HTERT RPE-1 (cell line): ENCODE data around the gene FUBP3.

Source experiments
- in situ Hi-C: fragments of 300-500 bp; cut with MboI; formaldehyde crosslinking; loops from 4 replicates; pipeline ENCODE4 v1.14.3; 2020; ENCODE audit warnings: low sequenced_read_pairs

The FUBP3 gene

DNA sequence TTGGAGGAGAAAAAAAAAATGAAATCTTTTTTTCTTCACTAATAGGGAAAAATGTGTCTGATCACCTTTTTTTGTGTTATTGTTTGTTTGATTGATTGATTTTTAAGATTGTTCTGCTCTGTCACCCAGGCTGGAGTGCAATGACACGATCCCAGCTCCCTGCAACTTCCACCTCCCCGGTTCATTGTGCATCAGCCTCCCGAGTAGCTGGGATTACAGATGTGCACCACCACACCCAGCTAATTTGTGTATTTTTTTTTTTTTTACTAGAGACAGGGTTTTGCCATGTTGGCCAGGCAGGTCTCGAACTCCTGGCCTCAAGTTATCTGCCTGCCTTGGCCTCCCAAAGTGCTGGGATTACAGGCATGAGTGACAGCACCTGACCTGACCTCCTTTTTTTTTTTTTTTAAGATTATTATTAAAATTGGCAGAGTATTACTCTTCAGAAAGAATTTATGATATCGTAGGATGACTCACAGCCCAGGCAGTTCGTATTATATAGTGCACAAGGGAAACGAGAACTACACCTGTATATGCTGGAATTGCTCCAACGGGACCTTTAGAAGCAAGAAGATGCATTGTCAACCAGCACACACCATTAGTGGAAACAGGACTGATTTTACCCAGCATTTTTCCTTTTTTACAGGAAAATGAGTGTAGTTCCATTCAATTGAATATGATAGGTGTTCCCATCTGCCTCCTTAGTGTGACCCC, 27.7 kb downstream of the FUBP3 start:
- in situ Hi-C loops, result no loop called here

DNA sequence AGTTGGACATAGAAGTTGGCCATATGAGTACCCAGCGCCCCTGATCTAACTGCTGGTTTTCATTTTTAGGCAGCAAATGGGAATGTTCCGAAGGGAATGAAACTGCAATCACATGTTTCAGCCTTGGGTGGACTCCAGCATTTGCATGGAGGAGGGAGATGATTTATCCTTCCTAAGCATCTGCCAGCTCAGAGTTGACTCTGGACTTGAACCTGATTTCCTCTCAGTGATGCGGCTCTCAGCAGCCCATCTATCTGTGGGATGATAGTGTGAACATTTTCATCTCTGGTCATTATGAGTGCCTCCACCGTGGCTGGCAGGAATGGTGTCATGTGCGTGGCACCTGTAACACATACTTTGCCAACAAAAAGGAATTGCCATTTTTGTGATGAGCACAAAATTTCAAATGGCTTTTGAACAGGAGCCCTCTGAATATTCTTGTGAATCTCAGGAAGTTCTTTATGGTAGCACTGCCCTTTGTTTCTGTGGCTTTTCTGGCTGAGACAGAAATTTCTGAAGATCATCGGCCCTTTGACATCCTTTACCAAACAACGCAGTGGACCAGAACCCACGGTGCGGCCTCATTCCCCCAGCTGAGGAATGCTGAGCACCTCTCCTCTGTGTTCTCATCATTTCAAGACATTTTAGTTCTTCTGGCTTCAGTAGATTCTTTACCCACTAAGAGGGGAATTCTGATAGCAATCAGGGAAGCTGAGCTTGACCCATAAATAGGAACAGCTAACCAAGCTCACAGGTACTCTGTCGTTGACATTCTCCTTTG, 28.5 kb downstream of the FUBP3 start:
- in situ Hi-C loops, result no loop called here

DNA sequence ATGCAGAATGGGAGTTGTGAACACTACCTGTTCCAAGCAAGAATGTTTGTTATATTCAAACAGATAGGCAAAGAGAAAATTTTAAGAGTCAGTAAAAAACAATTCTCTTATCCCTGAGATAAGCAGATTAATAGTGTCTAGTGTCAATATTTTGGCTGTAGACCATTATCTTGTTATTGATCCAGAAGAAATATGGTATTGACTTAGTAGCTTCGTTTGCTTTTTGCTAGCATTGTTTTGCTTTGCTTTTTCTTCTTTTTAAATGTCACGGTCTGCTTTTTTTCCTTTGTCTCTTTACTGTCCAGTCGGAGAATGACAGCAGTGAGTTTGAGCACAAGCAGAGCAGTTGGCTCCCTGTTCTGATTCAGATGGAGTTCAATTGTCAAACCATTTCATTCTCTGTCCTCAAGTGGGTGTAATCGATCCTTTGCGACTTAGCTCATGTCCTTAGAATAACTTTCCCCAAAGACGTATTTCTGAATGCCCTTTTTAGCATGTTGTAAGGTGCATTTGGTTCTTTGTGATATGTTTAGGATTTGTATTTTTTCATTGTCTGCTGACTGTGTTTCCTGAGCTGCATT, 29.3 kb downstream of the FUBP3 start:
- in situ Hi-C loops, result no loop called here

DNA sequence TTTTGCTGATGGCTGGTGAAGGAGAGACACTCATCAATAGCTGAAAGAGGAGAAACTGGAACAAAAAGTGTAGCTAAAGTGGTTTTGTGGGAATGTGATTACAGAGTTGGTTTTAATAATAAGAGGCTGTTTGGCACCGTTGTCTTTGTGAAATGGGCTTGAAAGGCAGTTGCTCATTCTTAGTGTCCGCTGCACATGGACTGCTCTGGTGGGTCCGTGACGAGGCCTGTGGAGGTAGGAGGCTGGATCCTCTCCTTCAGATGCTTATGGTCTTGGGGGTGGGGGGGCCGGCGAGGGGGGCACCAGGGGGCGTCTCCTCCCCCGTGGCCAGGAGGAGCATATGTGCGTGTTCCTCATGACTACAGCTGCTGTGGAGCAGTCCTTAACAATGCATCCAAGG, 29.8 kb downstream of the FUBP3 start:
- in situ Hi-C loops, result no loop called here

DNA sequence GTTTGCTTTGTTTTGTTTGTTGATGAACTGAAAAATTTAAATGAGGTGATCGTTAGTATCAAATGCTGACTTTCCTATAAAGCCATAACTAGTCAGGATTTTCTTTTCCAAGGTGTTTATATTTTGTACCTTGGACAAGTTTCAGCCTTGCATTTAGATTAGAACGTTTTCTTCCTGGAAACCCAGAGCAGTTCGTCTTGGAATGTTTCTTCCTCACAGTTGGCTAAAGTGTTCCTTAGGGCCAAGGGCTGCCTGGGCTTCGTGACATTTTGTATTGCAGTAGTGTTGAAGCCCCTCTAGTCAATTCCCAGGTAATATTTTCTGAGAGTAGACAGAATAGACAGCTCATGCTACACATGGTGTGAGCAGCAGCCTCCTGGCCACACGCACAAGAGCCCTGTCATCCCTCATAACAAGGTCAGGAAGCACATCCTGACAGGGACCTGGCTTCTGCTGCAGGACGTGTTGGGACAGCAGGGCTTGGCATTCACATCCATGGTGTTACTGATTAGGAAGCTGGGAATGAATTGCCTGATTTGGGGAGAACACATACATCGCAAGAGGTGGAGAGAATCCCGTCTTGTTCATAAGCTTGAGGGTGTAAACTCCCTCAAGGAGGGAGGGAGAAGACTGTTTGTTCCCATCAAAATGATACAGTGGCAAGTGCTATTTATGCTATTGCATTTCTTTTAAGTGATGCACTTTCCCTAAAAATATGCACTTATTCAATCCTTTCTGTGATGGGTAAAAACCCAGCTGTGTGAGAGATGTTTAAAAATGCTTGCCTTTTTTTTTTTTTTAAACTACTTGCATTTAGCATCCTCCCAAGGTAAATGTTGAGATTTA, 31.7 kb downstream of the FUBP3 start:
- in situ Hi-C loops, result no loop called here

DNA sequence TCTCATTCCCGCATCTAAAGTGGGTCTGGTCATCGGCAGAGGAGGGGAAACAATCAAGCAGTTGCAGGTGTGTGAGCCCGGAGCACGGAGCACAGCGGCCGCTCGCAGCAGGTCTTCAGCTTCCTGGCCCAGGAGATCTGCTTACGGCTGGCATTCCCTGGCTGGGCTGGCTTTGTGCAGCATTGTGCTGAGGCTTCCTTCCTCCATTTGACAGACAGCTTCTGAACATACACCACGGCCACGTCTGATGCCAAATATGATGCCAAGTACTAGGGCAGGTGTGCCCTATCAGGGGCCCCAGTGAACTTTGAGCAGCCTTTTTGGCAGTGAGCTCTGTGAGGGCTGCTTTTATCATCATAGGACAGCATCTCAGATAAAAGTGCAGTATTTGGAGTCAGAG, 37.1 kb downstream of the FUBP3 start:
- in situ Hi-C loops, result no loop called here

DNA sequence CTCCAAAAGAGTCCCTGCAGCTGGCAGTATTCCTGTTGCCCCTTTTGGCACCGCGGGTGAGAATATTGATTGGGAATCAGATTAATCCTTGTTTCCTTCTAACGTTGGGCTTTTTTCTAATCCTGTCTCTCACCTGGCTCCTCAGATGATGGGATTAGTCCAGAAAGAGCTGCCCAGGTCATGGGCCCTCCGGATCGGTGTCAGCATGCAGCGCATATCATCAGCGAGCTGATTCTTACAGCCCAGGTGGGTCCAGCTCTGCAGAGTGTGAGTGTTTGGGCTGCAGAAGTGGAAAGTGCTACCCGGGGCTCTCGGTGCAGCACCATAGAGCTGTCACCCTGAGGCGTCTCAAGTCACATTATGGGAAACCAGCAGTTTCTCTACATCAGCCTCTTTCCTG, 44.1 kb downstream of the FUBP3 start:
- in situ Hi-C loops, result no loop called here

DNA sequence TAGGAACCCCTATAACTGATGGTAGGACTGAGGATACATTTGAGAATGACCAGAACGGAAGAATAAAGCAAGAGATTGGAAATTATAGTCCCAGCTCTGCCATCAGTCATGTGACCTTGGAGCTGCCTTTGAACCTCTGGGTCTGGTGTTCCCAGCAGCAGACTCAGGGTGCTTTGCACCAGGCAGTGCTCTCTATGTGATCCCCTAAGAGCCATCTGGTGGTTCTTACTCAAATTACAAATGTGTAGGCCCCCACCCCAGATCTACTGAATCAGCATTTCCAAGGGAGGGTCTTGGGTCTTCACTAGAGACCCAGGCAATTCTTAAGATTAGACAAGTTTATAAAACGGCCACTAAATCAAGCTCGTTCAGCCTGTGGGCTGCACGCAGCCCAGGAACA, 44.8 kb downstream of the FUBP3 start:
- in situ Hi-C loops, result no loop called here

DNA sequence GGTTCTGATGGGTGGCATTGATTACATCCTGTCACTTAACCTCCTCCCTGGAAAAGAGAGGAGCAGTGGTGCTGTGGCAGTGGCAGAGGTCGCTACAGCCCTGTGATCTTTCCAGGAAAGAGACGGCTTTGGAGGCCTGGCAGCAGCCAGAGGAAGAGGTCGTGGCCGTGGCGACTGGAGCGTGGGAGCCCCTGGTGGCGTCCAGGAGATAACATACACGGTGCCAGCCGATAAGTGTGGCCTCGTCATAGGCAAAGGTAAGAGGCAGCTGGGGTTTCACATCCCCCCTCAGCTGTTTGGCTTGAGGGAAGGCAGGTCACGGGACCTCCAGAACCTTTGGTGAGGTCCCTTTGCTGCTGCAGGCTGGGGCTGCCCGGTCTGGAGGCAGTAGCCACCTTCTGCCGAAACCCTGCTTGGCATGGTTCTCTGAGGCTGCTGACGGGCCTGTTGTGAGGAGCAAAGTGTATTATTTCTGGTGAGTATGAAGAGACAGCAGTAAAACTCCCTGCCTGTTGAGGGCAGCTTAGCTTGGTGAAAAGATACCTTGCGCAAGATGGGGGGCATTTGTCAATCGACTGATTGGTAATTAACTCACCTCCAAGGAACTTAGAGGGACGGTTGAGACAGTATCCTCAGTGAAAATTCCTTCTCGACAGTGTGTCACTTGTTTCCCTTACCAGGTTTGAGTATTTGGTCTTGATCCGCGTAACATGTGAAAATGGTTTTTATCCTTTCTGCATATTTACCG, 47.0 kb downstream of the FUBP3 start:
- in situ Hi-C loops, result no loop called here

DNA sequence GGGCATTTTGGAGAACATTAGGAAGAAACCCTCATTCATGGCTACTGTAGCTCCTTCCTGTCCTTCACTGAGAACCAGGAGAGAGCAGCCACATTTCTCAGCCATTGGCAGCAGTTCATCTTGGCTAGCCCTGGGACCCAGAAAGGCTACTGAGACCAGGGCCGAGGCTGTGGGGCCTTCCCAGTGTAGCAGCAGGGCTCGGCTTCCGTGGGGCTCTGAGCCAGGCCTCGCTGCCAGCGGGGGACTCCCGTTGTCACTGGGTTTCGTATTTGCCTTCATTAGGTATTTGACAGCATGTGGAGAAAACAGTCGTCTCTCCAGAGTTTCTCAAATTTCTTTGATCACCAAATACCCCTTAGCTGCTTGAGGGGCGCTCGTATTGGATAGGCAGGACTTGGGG, 47.7 kb downstream of the FUBP3 start:
- in situ Hi-C loops, result no loop called here

DNA sequence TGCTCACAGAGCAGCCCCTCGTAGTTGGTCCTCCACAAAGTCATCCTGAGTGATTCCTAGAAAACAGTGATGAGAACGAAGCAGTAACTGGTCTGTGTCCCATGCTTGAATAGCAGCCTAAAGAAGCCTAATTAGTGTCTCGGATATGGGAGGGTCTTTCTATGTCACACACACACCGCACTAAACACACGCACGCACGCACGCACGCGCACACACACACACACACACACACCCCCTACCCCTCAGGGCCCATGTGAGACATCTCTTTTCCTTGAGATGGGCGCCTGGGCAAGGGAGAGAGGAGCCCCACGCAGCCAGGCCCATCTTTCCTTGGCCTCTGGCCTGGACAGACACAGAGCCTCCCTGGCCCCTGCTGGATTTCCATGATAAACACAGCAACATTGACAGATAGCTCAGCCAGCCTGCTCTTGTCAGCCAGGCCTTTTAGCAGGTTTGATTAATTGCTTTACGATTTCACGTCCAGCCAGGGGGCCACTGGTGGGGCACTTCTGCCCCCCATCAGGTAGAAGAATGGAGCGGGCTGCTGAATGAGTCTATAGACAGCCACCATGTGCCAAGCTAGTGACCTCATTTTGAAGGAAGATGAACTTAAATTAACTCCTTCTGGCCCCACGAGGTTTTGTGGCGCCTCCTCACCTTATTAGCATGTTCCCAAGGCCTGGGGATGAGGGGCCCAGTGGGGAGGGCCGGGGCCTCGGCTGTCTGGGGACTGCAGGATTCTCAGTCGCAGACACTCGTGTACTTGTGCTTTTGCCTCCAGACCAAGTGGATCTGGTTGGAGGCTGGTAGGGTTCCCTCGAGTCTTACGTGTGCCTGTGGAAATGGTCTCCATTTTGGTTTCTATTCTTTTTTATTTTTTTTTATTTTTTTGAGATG, 48.8 kb downstream of the FUBP3 start:
- in situ Hi-C loops, result no loop called here

DNA sequence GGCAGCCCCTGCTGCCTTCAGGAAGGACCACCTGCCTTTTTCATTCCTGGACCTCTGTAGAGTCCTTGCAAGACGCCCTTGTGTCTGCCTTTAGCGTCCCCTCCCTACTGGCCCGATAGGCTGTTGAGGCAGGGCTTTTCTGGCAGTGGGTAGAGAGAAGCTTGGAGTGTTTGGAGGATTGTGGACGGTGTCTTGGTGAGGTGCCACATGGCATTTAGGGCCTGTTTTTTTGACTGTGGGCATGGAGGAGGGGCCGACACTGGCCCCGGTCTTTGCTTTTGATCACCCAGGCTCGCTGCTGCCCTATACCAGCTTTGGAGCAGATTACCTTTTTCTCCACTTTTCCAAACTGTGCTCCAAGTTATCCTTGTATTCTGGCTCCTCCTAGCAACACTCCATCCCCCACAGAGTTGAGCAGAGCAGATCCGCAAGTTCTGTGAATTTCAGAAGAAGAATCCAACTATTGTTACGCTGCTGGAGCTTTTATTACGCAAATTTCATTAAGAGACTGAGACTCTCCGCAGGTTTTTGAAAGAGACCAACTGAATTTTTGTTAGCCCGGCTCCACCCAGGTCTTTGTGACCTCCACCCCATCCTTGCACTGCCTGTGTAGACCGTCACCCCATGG, 50.2 kb downstream of the FUBP3 start:
- in situ Hi-C loops, result no loop called here

DNA sequence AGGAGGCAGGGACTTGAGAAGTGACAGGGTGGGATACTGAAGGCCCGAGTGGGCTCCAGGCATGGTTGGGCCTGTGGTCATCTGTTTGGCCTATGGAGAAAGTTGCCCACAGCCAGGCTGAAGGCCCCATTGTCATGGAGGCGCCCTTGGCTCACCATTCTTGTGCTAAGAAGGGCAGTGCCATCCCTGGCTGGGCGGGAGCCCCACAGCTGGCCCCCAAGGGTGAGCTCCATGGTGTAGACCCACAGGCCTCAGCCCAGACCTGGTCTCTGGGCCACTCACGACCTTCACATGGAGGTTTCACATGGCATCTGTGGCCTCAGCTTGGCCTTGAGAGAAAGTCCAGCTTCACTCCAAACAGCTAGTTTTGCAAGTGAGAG, 50.7 kb downstream of the FUBP3 start:
- in situ Hi-C loops, result no loop called here

DNA sequence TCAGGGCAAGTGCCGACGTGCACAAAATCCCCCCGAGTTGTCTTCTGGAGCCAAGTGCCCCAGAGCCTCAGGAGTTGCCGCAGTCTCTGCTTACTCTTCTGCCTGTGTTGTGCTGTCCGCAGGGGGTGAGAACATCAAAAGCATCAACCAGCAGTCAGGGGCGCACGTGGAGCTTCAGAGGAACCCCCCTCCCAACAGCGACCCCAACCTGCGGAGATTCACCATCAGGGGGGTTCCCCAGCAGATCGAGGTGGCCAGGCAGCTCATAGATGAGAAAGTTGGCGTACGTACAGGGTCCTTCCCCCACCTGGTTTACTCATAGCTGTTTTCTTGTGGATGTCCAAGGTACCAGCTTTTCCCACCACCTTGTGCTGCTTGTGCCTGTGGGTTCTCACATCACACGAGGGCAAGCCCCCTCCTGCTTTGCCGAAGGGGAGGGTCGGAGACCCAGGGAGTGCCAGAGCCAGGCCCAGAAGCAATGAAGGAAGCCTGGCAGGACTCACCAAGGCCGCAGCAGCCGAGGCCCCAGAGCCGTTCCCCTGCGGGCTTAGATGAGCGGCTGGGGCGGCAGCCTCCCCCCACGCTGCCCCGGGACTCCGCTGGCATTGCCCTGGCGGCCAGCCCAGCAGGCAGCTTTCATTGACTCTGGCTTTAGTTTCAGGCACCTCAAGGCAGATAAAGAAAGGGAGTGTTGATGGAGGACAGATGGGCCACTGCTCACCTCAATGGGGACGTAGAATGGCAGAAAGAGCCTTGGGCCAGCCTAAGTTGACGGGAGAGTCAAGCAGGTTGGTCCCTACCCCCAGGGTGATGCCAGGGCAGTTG, 51.3 kb downstream of the FUBP3 start:
- in situ Hi-C loops, result no loop called here

DNA sequence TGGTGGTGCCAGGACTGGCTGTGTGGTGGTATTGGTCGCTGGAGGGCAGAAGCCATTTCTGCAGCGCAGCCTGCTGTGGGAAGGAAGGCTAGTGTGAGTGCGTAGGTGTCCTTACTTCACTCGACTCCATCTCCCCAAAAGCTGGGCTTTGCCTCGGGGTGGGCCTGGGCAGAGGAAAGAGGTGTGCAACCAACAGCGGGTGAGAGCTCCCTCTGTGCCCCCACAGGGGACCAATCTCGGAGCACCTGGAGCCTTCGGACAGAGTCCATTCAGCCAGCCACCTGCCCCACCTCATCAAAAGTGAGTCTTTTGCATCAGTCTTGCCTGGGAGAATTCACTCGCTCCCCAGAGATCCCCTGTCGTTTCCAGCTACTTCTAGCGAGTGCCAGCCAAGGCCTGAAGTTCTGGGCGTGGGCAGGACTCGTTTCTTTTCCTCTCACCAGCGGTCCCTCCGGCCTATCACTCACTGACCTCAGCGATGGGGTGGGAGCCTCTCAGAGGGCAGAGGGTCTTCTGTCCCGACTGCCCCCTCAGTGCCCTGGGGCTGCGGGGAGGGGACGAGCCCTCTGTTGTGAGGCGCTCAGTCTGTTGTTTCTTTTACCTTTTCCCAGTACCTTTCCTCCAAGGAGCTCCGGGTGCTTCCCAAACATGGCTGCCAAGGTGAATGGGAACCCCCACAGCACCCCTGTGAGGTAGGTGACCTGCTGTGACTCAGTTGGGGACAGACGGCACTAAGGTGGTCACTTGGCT, 52.1 kb downstream of the FUBP3 start:
- in situ Hi-C loops, result no loop called here

DNA sequence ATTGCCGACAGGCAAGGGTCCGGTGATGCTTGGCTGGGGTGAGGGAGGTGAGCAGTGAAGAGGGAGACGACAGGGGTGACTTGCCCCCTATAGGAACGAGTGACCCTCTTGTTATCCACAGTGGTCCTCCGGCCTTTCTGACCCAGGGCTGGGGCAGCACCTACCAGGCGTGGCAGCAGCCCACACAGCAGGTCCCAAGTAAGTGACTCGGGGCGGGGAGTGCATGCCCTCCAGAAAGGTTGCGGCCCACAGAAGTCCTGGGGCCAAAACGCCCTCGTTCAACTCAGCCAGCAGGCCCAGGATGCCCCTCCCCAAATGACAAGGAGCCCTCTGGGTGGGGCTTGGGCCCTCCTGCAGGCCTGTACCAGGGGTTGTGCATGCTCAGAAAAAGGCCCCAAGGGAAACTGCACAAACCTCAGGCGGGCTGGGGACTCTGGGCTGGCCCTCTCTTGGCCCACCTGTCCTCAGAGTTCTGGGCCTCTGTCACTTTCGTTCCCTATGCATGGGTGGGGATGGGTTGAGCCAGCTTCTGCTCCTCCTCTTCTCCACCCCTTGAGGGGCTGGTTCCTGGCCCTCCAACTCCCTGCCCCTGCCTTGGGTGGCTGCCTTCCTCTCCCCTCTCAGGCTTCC, 52.8 kb downstream of the FUBP3 start:
- in situ Hi-C loops, result no loop called here

DNA sequence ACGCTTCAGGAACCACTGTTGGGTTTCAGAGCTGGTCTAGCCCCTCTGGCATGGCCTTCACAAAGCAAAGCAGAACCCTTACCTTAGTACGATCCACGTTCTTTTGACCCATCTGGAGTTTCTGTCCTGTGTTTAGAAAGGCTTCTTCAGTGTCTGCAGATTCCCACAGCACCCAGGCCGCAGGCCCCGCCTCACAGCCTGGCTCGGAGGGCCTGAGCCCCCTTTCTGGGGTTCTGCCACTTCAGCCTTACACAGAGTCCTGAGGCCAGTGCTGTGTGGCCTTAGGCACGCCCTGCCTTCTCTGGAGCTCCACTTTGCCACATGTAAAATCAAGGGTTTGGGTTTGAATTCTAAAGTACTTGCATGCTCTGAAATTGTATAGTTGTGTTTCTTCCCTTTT, 53.5 kb downstream of the FUBP3 start:
- in situ Hi-C loops, result no loop called here
